ENCODE data around the gene CDC42EP2. TPM values are rescaled to one million over a fixed set of nuclear protein-coding genes. Genes with fewer than 3 reads are reported as not detected.

CDC42EP2 gene
- total and polyA plus RNA-seq, 12 donors: 1.0 to 18.3 (median 4.9) TPM

DNA sequence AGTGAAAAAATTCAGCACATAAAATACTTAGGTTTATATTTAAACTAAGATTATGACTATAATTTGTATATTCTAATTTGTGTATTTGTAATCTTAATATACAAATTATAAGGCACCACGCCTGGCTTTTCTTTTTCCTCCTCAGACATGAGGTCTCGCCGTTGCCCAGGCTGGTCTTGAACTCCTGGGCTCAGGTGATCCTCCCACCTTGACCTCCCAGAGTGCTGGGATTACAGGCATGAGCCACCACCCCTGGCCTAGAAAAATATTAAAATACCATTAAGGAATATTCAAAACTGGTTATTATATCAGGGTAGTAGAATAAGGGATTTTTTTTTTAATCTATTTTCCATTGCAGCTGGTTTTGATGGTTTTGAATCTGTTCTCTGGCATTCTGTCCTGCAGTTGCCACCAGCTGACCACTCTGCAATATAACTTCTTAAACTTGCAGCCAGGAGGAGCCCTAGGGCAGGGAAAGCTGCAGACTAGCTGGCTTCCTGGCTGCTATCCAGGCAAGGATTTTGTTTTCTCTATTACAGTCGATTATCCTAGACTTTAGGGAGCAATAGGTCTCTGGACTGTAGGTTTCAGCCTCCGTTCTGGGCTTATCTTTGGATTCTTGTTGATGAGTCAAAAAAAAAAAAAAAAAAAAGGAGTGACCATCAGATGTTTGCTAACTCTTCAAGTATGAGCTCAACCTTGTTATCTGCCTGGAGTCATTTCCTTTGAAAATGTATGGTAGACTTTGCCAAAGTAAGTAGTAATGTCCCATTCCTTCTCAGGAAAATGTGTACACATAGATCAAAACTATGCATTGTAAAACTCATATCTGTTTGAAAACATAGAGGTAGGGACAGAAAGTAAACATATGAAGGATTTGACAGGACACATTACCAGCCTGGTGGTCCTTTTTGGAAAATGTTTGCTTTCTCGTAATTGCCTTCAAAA is 39.7 kb upstream of the CDC42EP2 start:
- DNase-seq: peak; percentile 83 to 92 (median 88)
- H3K27ac ChIP-seq: peak overlapping the region in 2 of 5 donors; percentile 56 to 67
- peaks cover 15 to 23% of the 10 kb centered on the region in 2 donors for H3K4me1 ChIP-seq (replicated peaks in 1 of 2)
- H3K27me3 ChIP-seq: no peaks in the 10 kb centered on the region
- H3K9me3 ChIP-seq (replicated peaks in 1 of 3): no peaks in the 10 kb centered on the region
- whole genome bisulfite sequencing, 4 donors: 32 to 36% (median 33%) methylated on average over 6 of the region's 6 CpGs
- TF ChIP-seq, protein P1, sequence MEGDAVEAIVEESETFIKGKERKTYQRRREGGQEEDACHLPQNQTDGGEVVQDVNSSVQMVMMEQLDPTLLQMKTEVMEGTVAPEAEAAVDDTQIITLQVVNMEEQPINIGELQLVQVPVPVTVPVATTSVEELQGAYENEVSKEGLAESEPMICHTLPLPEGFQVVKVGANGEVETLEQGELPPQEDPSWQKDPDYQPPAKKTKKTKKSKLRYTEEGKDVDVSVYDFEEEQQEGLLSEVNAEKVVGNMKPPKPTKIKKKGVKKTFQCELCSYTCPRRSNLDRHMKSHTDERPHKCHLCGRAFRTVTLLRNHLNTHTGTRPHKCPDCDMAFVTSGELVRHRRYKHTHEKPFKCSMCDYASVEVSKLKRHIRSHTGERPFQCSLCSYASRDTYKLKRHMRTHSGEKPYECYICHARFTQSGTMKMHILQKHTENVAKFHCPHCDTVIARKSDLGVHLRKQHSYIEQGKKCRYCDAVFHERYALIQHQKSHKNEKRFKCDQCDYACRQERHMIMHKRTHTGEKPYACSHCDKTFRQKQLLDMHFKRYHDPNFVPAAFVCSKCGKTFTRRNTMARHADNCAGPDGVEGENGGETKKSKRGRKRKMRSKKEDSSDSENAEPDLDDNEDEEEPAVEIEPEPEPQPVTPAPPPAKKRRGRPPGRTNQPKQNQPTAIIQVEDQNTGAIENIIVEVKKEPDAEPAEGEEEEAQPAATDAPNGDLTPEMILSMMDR (IDR thresholded peaks at IDR 0.05): peak; percentile 50 to 98 (median 92)
- TF ChIP-seq POLR2A (IDR thresholded peaks at IDR 0.05): no peak
- intact Hi-C loops (cut with DNase I): loop anchor here in 1 of 2 donors (2.0 to 10.0 kb wide), 2 partner anchors 52 to 240 kb away; no protein-coding TSS in a partner anchor
- H3K36me3 ChIP-seq (replicated peaks in 1 of 2): peaks cover 0 to 11% of the 10 kb centered on the region in 2 donors
- no peak overlapping the region for H3K4me3 ChIP-seq

DNA sequence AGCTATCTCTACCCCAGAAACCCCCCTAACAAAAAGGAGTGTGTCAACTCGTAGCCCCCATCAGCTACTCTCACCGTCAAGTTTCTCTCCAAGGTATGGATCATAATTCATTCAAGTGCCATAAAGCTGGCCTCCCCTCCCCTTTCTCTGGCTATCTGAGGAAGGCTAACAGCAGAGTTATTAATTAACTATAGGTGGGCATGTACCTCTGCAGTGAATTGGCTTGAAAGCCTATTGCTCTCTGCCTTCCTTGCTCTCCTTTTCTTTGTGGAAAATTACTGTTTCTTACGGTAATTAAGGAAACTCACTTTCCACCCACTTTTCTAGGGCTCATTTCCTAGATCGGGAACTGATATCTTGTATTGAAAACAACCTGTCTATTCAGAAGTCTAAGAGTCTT is 38.8 kb upstream of the CDC42EP2 start:
- no peaks in the 10 kb centered on the region for H3K27me3 ChIP-seq
- intact Hi-C loops (cut with DNase I): loop anchor here (2.0 to 10.0 kb wide), 3 partner anchors 39 to 239 kb away; partner anchors contain the start of gene CDC42EP2 (in 1 of the 2)
- DNase-seq: no peak
- WGBS, 4 donors: 88 to 94% (median 90%) methylated on average over 4 of the region's 4 CpGs
- H3K9me3 ChIP-seq (replicated peaks in 1 of 3): no peaks in the 10 kb centered on the region
- peaks cover 22 to 32% of the 10 kb centered on the region in 2 donors for H3K4me1 ChIP-seq (replicated peaks in 1 of 2)
- peaks cover 0 to 3% of the 10 kb centered on the region in 2 donors for H3K36me3 ChIP-seq (replicated peaks in 1 of 2)
- no peak overlapping the region for H3K4me3 ChIP-seq
- TF ChIP-seq POLR2A (IDR thresholded peaks at IDR 0.05): no peak
- TF ChIP-seq, protein P1 (IDR thresholded peaks at IDR 0.05): no peak
- H3K27ac ChIP-seq: peak overlapping the region in 2 of 5 donors; percentile 56 to 67

- Histone ChIP-seq H3K36me3 (replicated peaks in 1 of 2) (peaks cover 0 to 16% of the 10 kb centered on the region in 2 donors), H3K4me3 (no peak overlapping the region), H3K4me1 (replicated peaks in 1 of 2) (peaks cover 22 to 32% of the 10 kb centered on the region in 2 donors), H3K27me3 (no peaks in the 10 kb centered on the region), H3K27ac (no peak overlapping the region), H3K9me3 (replicated peaks in 1 of 3) (no peaks in the 10 kb centered on the region)
- intact Hi-C loops (cut with DNase I): loop anchor here (2.0 to 10.0 kb wide), 2 partner anchors 37 to 237 kb away; partner anchors contain the start of gene CDC42EP2 (in 2 of the 2)
- 94 to 96% (median 95%) methylated on average over 5 of the region's 5 CpGs for WGBS, 4 donors
- no peak for DNase-seq
- TF ChIP-seq POLR2A (IDR thresholded peaks at IDR 0.05): no peak
- TF ChIP-seq, protein P1 (IDR thresholded peaks at IDR 0.05): no peak
Measured at GRCh38 chr11:65277631-65278277, 36.9 kb upstream of the CDC42EP2 start.

DNA sequence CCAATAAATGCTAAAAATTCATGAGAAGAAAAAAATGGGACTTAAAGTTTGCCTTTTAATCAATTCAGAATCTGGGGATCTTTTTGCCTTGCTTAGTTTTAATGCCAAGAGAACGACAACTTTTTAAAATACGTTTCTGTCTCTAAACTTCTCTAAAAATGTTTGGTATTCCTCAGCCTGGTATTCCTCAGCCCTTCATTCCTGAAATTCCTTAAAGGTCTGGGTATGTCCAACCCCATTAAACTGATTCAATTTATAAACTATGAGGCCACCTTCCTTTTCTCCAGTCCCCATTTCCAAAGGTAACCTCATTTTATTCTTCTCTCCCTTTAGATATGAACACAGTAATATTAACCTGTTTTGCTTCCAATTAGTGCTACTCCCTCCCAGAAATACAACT is 36.3 kb upstream of the CDC42EP2 start:
- 83 to 93% (median 88%) methylated on average over 2 of the region's 2 CpGs for WGBS, 4 donors
- DNase-seq: no peak
- Histone ChIP-seq H3K4me1 (replicated peaks in 1 of 2) (peaks cover 22 to 32% of the 10 kb centered on the region in 2 donors), H3K27me3 (no peaks in the 10 kb centered on the region), H3K9me3 (replicated peaks in 1 of 3) (no peaks in the 10 kb centered on the region), H3K36me3 (replicated peaks in 1 of 2) (peaks cover 0 to 16% of the 10 kb centered on the region in 2 donors), H3K4me3 (no peak overlapping the region), H3K27ac (peak overlapping the region in 1 of 5 donors; percentile 54)
- intact Hi-C loops (cut with DNase I): loop anchor here in 1 of 2 donors (2.0 to 10.0 kb wide), 2 partner anchors 36 to 236 kb away; partner anchors contain the start of gene CDC42EP2
- no peak for TF ChIP-seq POLR2A (IDR thresholded peaks at IDR 0.05)
- TF ChIP-seq, protein P1 (IDR thresholded peaks at IDR 0.05): no peak
